HepG2 (cell line): ENCODE results near the gene MC1R. TPM values are rescaled to one million over a fixed set of nuclear protein-coding genes. Genes with fewer than 3 reads are reported as not detected.

Experiments used
- ARID4A ChIP-seq: sonication (generic); formaldehyde crosslinking; IDR thresholded peaks from 2 replicates; pipeline ENCODE4 v1.5.0; 2020; ENCODE audit warnings: mild to moderate bottlenecking, missing genetic modification reagents, borderline replicate concordance
- CEBPB ChIP-seq: IDR thresholded peaks from 2 replicates; pipeline ENCODE4 v1.6.1; 2011; ENCODE audit warnings: low read depth, low read length, improper control_type of control experiment, borderline replicate concordance
- HIVEP1 ChIP-seq: sonication (generic); formaldehyde crosslinking; IDR thresholded peaks from 2 replicates; pipeline ENCODE4 v1.4.0; 2020; ENCODE audit warnings: mild to moderate bottlenecking, missing genetic modification reagents
- ISL2 ChIP-seq: sonication (generic); formaldehyde crosslinking; IDR thresholded peaks from 2 replicates; pipeline ENCODE4 v1.5.0; 2020; ENCODE audit warnings: missing genetic modification reagents
- ISX ChIP-seq: sonication (generic); formaldehyde crosslinking; conservative IDR thresholded peaks from 2 replicates; pipeline ENCODE4 v1.5.0; 2020; ENCODE audit warnings: missing genetic modification reagents
- ONECUT2 ChIP-seq: sonication (generic); formaldehyde crosslinking; IDR thresholded peaks from 2 replicates; pipeline ENCODE4 v1.4.0; 2020; ENCODE audit warnings: missing genetic modification reagents
- SALL1 ChIP-seq: sonication (generic); formaldehyde crosslinking; IDR thresholded peaks from 2 replicates; pipeline ENCODE4 v1.8.0; 2022; ENCODE audit warnings: mild to moderate bottlenecking, missing genetic modification reagents
- SMC3 ChIP-seq: IDR thresholded peaks from 2 replicates; pipeline ENCODE4 v1.6.1; 2011; ENCODE audit warnings: low read length, improper control_type of control experiment
- SOX13 ChIP-seq, 3 experiments: fragments of 450-650 bp in 1 of 3; sonication (generic) in 1 of 3; formaldehyde crosslinking in 1 of 3; IDR thresholded peaks in 2 of 3; conservative IDR thresholded peaks in 1 of 3; 2 replicates each; pipeline versions ENCODE4 v1.5.0 to v1.6.1; 2016 to 2020; ENCODE audit warnings: antibody characterized with exemption in 1 of 3, mild to moderate bottlenecking in 1 of 3, missing compliant biosample characterization in 1 of 3, missing genetic modification reagents in 1 of 3, moderate library complexity in 1 of 3
- SOX6 ChIP-seq, 2 experiments: fragments of 450-650 bp in 1 of 2; sonication (generic) in 1 of 2; formaldehyde crosslinking in 1 of 2; IDR thresholded peaks; 2 replicates each; pipeline versions ENCODE4 v1.4.0 to v1.6.1; 2017 to 2020; ENCODE audit warnings: antibody characterized with exemption in 1 of 2, mild to moderate bottlenecking in 1 of 2, missing genetic modification reagents in 1 of 2
- TBL1XR1 ChIP-seq: fragments of 150-350 bp; IDR thresholded peaks from 2 replicates; pipeline ENCODE4 v1.6.1; 2014; ENCODE audit warnings: borderline replicate concordance, low read length; ENCODE audit not compliant: partially characterized antibody
- TFAP4 ChIP-seq: sonication (generic); IDR thresholded peaks from 2 replicates; pipeline ENCODE4 v1.6.1; 2016; ENCODE audit warnings: low read depth, borderline replicate concordance
- ZFP36L2 ChIP-seq: sonication (generic); formaldehyde crosslinking; IDR thresholded peaks from 2 replicates; pipeline ENCODE4 v1.4.0; 2020; ENCODE audit warnings: missing genetic modification reagents
- ZNF414 ChIP-seq: sonication (generic); formaldehyde crosslinking; IDR thresholded peaks from 2 replicates; pipeline ENCODE4 v1.5.0; 2020; ENCODE audit warnings: missing genetic modification reagents
- ZNF644 ChIP-seq: IDR thresholded peaks from 2 replicates; pipeline ENCODE4 v1.6.1; 2016; ENCODE audit warnings: low read depth
- ZNF713 ChIP-seq: sonication (generic); formaldehyde crosslinking; IDR thresholded peaks from 2 replicates; pipeline ENCODE4 v1.4.0; 2020; ENCODE audit warnings: mild to moderate bottlenecking, missing genetic modification reagents
- ZNF761 ChIP-seq: sonication (generic); formaldehyde crosslinking; conservative IDR thresholded peaks from 2 replicates; pipeline ENCODE4 v1.4.0; 2020; ENCODE audit warnings: mild to moderate bottlenecking, missing genetic modification reagents
- ZNF770 ChIP-seq: sonication (generic); formaldehyde crosslinking; IDR thresholded peaks from 2 replicates; pipeline ENCODE4 v1.5.0; 2020; ENCODE audit warnings: mild to moderate bottlenecking, missing genetic modification reagents
- ZNF780A ChIP-seq: sonication (generic); formaldehyde crosslinking; IDR thresholded peaks from 2 replicates; pipeline ENCODE4 v1.8.0; 2022; ENCODE audit warnings: mild to moderate bottlenecking, missing genetic modification reagents, moderate library complexity
- ZNF891 ChIP-seq: sonication (generic); formaldehyde crosslinking; IDR thresholded peaks from 2 replicates; pipeline ENCODE4 v1.5.0; 2020; ENCODE audit warnings: mild to moderate bottlenecking, missing genetic modification reagents
- polyA plus RNA-seq, 8 experiments: library from polyadenylated mRNA; depleted of rRNA in 3 of 8; stranded (reverse) in 7 of 8; unstranded in 1 of 8; fragments of >200 nt; fragmentation: Illumina TruSeq in 4 of 8; extraction: Trizol in 4 of 8; gene quantifications; 2 replicates each; pipeline versions ENCODE4 v1.2.1 to v1.2.3, GENCODE V29; 2011 to 2016; ENCODE audit warnings: low read depth in 4 of 8, missing spikeins in 1 of 8, mixed read lengths in 1 of 8; ENCODE audit not compliant: insufficient read depth in 1 of 8
- total RNA-seq, 5 experiments: library from RNA; depleted of rRNA; stranded (reverse); fragments of >200 nt; fragmentation: Illumina TruSeq; extraction: Trizol; gene quantifications; 2 replicates each; pipeline ENCODE4 v1.2.3, GENCODE V29; 2016; ENCODE audit warnings: low read depth in 1 of 5

Gene MC1R
- total and polyA plus RNA-seq, 2 of the 13 experiments (the other 11 are each of a cell fraction or from before 2014, with no cell fraction given): 9.1 to 14.8 TPM

GRCh38 chr16:89873109-89873971, 45.3 kb upstream of the MC1R start, which contains the start of gene TCF25 (continued):
- peak; percentile 97 for TF ChIP-seq ISX (CRISPR knock-in tag)
- peak; percentile 86 for TF ChIP-seq ARID4A (CRISPR knock-in tag)
- no peak for TF ChIP-seq ZNF644
- peak; percentile 91; the same call in 1 of the 2 replicates for TF ChIP-seq ZNF713 (CRISPR knock-in tag)
- no peak; the same call in none of the 2 replicates for TF ChIP-seq ISL2 (CRISPR knock-in tag)
- no peak for TF ChIP-seq ZNF780A (CRISPR knock-in tag)
- peak; percentile 85; the same call in 1 of the 2 replicates for TF ChIP-seq ZNF761 (CRISPR knock-in tag)
- peak; percentile 53 for TF ChIP-seq ZNF770 (CRISPR knock-in tag)
- TF ChIP-seq ONECUT2 (CRISPR knock-in tag): peak; percentile 39; the same call in 1 of the 2 replicates
- TF ChIP-seq SOX13 (IDR thresholded peaks at IDR 0.05): no peak
- no peak for TF ChIP-seq SOX13 (CRISPR knock-in tag; conservative IDR thresholded peaks at IDR 0.05 in 1 of 2, IDR thresholded peaks at IDR 0.05 in 1 of 2)
- TF ChIP-seq CEBPB: no peak
- TF ChIP-seq SALL1 (CRISPR knock-in tag): peak; percentile 75
- peak; percentile 40 for TF ChIP-seq TBL1XR1
- no peak for TF ChIP-seq ZFP36L2 (CRISPR knock-in tag)
- TF ChIP-seq ZNF414 (CRISPR knock-in tag): no peak
- no peak for TF ChIP-seq SMC3
- no peak for TF ChIP-seq SOX6 (IDR thresholded peaks at IDR 0.05)
- peak; percentile 60 for TF ChIP-seq SOX6 (CRISPR knock-in tag; IDR thresholded peaks at IDR 0.05)
- peak; percentile 88 for TF ChIP-seq HIVEP1
- peak; percentile 96 for TF ChIP-seq ZNF891 (CRISPR knock-in tag)
- TF ChIP-seq TFAP4: peak; percentile 48; the same call in 1 of the 2 replicates
